ENCODE results near the gene UQCRQ. TPM values are rescaled to one million over a fixed set of nuclear protein-coding genes. Genes with fewer than 3 reads are reported as not detected.
"Not testable (repeated sequence)": the region's sequence is repeated elsewhere in the genome, so short reads cannot be mapped to it uniquely, and the experiment has no call there.

The UQCRQ gene
- total and polyA plus RNA-seq, 3 experiments from 2014 or later, result 595 to 663 (median 615) TPM

DNA sequence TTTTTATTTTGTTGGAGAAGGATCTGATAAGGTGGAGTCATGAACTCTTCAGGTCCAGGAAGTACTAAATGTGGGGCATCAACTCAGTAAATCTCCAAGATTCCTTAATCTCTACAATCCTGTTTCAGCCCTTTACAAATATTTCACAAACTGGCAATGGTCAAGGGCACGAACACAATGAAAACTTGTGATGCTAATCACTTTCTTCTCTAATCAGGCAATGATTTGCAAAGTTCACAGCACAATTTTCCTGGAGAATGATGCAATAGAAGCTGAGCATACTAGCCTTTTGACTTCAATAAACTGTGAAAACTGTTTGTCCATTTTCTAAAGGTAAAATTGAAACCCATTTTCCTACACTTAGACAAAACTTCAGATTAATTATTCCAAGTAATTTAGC is 17.1 kb upstream of the UQCRQ start:
- Histone ChIP-seq H3K9me3 (ENCODE audit: low read length) (no peaks in the 10 kb centered on the region), H3K4me1 (ENCODE audit: insufficient read depth, low read length) (no peaks in the 10 kb centered on the region), H3K27me3 (ENCODE audit: insufficient read depth, low read length, poor library complexity, severe bottlenecking) (no peaks in the 10 kb centered on the region), H3K4me3 (ENCODE audit: low read length) (no peak overlapping the region), H3K36me3 (ENCODE audit: insufficient read depth, low read length) (no peaks in the 10 kb centered on the region), H3K27ac (ENCODE audit: low read depth, low read length) (no peak overlapping the region)
- CTCF ChIA-PET, result no interaction called here
- H3K4me3 Mint-ChIP-seq, result no peak overlapping the region
- H3K4me1 Mint-ChIP-seq, result no peaks in the 10 kb centered on the region
- no peak for DNase-seq
- H3K9me3 Mint-ChIP-seq, result no peaks in the 10 kb centered on the region
- no peak overlapping the region for H3K27ac Mint-ChIP-seq
- POLR2A ChIA-PET, result no interaction called here
- peaks cover 2 to 3% of the 10 kb centered on the region in 2 donors for H3K27me3 Mint-ChIP-seq
- no peaks in the 10 kb centered on the region for H3K36me3 Mint-ChIP-seq

GRCh38 chr5:132850066-132850465 is 16.4 kb upstream of the UQCRQ start:
- ChIA-PET CTCF (no interaction called here), POLR2A (no interaction called here)
- Mint-ChIP-seq H3K4me1 (no peaks in the 10 kb centered on the region), H3K36me3 (no peaks in the 10 kb centered on the region), H3K9me3 (no peaks in the 10 kb centered on the region), H3K4me3 (no peak overlapping the region), H3K27me3 (peaks cover 2 to 3% of the 10 kb centered on the region in 2 donors), H3K27ac (no peak overlapping the region)
- Histone ChIP-seq H3K4me1 (ENCODE audit: insufficient read depth, low read length) (no peaks in the 10 kb centered on the region), H3K4me3 (ENCODE audit: low read length) (no peak overlapping the region), H3K36me3 (ENCODE audit: insufficient read depth, low read length) (no peaks in the 10 kb centered on the region), H3K27ac (ENCODE audit: low read depth, low read length) (no peak overlapping the region), H3K27me3 (ENCODE audit: insufficient read depth, low read length, poor library complexity, severe bottlenecking) (no peaks in the 10 kb centered on the region), H3K9me3 (ENCODE audit: low read length) (no peaks in the 10 kb centered on the region)
- no peak for DNase-seq

GRCh38 chr5:132853323-132853722 is 13.1 kb upstream of the UQCRQ start:
- H3K9me3 ChIP-seq (ENCODE audit: low read length), result no peaks in the 10 kb centered on the region
- H3K4me1 ChIP-seq (ENCODE audit: insufficient read depth, low read length), result no peaks in the 10 kb centered on the region
- CTCF ChIA-PET, result no interaction called here
- Mint-ChIP-seq H3K4me1 (no peaks in the 10 kb centered on the region), H3K9me3 (no peaks in the 10 kb centered on the region), H3K27ac (no peak overlapping the region), H3K36me3 (peaks cover 0 to 4% (median 0%) of the 10 kb centered on the region in 3 donors), H3K4me3 (no peak overlapping the region), H3K27me3 (peaks cover 0 to 12% of the 10 kb centered on the region in 2 donors)
- no peak overlapping the region for H3K4me3 ChIP-seq (ENCODE audit: low read length)
- POLR2A ChIA-PET, result no interaction called here
- H3K27me3 ChIP-seq (ENCODE audit: insufficient read depth, low read length, poor library complexity, severe bottlenecking), result no peaks in the 10 kb centered on the region
- DNase-seq, result no peak
- no peak overlapping the region for H3K27ac ChIP-seq (ENCODE audit: low read depth, low read length)
- H3K36me3 ChIP-seq (ENCODE audit: insufficient read depth, low read length), result no peaks in the 10 kb centered on the region

DNA sequence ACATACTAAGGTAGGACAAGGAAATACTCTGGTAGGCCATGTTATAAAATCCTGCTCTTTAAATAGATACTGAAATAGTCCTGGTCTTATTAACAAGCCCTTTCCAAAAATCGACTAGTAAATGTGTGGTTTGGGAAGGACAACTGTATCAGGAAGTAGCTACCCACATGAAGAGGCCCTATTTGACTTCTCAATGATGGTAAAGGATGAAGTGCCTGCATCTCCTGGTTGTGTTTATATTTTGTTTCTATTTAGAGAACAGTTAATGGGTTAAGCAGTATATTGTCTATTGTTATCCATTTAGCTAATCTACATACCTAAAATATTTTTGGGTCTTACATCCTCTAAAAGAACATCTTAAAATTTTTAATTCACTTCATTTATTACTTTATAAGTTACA is 12.7 kb upstream of the UQCRQ start:
- DNase-seq, result no peak
- no peak overlapping the region for H3K4me3 Mint-ChIP-seq
- Histone ChIP-seq H3K9me3 (ENCODE audit: low read length) (no peaks in the 10 kb centered on the region), H3K4me1 (ENCODE audit: insufficient read depth, low read length) (no peaks in the 10 kb centered on the region), H3K4me3 (ENCODE audit: low read length) (no peak overlapping the region), H3K27ac (ENCODE audit: low read depth, low read length) (no peak overlapping the region), H3K27me3 (ENCODE audit: insufficient read depth, low read length, poor library complexity, severe bottlenecking) (no peaks in the 10 kb centered on the region), H3K36me3 (ENCODE audit: insufficient read depth, low read length) (no peaks in the 10 kb centered on the region)
- H3K36me3 Mint-ChIP-seq, result peaks cover 0 to 4% (median 0%) of the 10 kb centered on the region in 3 donors
- POLR2A ChIA-PET, result no interaction called here
- H3K27ac Mint-ChIP-seq, result no peak overlapping the region
- CTCF ChIA-PET, result interaction anchor here (1.0 kb wide), 1 partner anchor 24 kb away, joined by 3 read pairs; the partner anchor contains the start of gene SHROOM1
- peaks cover under 1 to 12% of the 10 kb centered on the region in 2 donors for H3K27me3 Mint-ChIP-seq
- no peaks in the 10 kb centered on the region for H3K9me3 Mint-ChIP-seq
- no peaks in the 10 kb centered on the region for H3K4me1 Mint-ChIP-seq

- H3K4me1 Mint-ChIP-seq, result no peaks in the 10 kb centered on the region
Observed at GRCh38 chr5:132854301-132854700, 12.1 kb upstream of the UQCRQ start.

DNA sequence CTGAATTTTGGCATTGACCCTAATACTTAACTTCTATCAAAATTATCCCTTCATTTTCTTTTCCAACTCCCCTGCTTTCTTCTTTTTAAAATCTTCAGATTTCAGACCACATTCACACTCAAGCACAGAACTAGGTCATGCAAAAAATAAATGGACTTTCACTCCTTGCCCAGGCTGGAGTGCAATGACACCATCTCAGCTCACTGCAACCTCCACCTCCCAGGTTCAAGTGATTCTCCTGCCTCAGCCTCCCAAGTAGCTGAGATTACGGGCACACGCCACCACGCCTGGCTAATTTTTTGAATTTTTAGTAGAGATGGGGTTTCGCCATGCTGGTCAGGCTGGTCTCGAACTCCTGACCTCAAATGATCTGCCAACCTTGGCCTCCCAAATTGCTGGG is 11.4 kb upstream of the UQCRQ start:
- H3K4me3 ChIP-seq (ENCODE audit: low read length); H3K4me3 Mint-ChIP-seq; H3K9me3 ChIP-seq (ENCODE audit: low read length); DNase-seq; H3K9me3 Mint-ChIP-seq; H3K27ac ChIP-seq (ENCODE audit: low read depth, low read length); H3K36me3 Mint-ChIP-seq; H3K27me3 ChIP-seq (ENCODE audit: insufficient read depth, low read length, poor library complexity, severe bottlenecking); H3K36me3 ChIP-seq (ENCODE audit: insufficient read depth, low read length); H3K4me1 Mint-ChIP-seq; H3K4me1 ChIP-seq (ENCODE audit: insufficient read depth, low read length): not testable (repeated sequence)
- Mint-ChIP-seq H3K27ac (peak overlapping the region in 1 of 8 donors; percentile 79), H3K27me3 (peaks cover 3 to 12% of the 10 kb centered on the region in 2 donors)
- POLR2A ChIA-PET, result interaction anchor here (0.6 kb wide), 1 partner anchor 14 kb away, joined by 3 read pairs; no protein-coding TSS in a partner anchor
- CTCF ChIA-PET, result interaction anchor here (1.0 to 1.8 kb wide), 2 partner anchors 25 to 34 kb away, joined by 3 to 4 read pairs; partner anchors contain the start of gene SHROOM1

More at GRCh38 chr5:132854301-132854700, 12.1 kb upstream of the UQCRQ start:
- peaks cover 3 to 12% of the 10 kb centered on the region in 2 donors for H3K27me3 Mint-ChIP-seq
- H3K9me3 Mint-ChIP-seq, result no peaks in the 10 kb centered on the region
- POLR2A ChIA-PET, result no interaction called here
- H3K4me3 Mint-ChIP-seq, result no peak overlapping the region
- no peak for DNase-seq
- no peaks in the 10 kb centered on the region for H3K4me1 ChIP-seq (ENCODE audit: insufficient read depth, low read length)
- H3K36me3 ChIP-seq (ENCODE audit: insufficient read depth, low read length), result no peaks in the 10 kb centered on the region
- no peak overlapping the region for H3K4me3 ChIP-seq (ENCODE audit: low read length)
- no peaks in the 10 kb centered on the region for H3K9me3 ChIP-seq (ENCODE audit: low read length)
- no peaks in the 10 kb centered on the region for H3K27me3 ChIP-seq (ENCODE audit: insufficient read depth, low read length, poor library complexity, severe bottlenecking)
- H3K27ac ChIP-seq (ENCODE audit: low read depth, low read length), result no peak overlapping the region
- CTCF ChIA-PET, result interaction anchor here (1.0 to 1.8 kb wide), 2 partner anchors 24 to 34 kb away, joined by 3 to 4 read pairs; partner anchors contain the start of gene SHROOM1
- H3K36me3 Mint-ChIP-seq, result peaks cover 0 to 4% (median 0%) of the 10 kb centered on the region in 3 donors
- no peak overlapping the region for H3K27ac Mint-ChIP-seq

- ChIA-PET CTCF (interaction anchor here (1.8 kb wide), 1 partner anchor 35 kb away, joined by 4 read pairs; no protein-coding TSS in a partner anchor), POLR2A (no interaction called here)
Observed at GRCh38 chr5:132856011-132856410, 10.4 kb upstream of the UQCRQ start.

GRCh38 chr5:132859889-132860437 is 6.5 kb upstream of the UQCRQ start:
- DNase-seq, result no peak
- Histone ChIP-seq H3K27me3 (ENCODE audit: insufficient read depth, low read length, poor library complexity, severe bottlenecking) (no peaks in the 10 kb centered on the region), H3K27ac (ENCODE audit: low read depth, low read length) (no peak overlapping the region), H3K4me1 (ENCODE audit: insufficient read depth, low read length) (no peaks in the 10 kb centered on the region), H3K9me3 (ENCODE audit: low read length) (no peaks in the 10 kb centered on the region), H3K4me3 (ENCODE audit: low read length) (no peak overlapping the region), H3K36me3 (ENCODE audit: insufficient read depth, low read length) (no peaks in the 10 kb centered on the region)
- H3K4me3 Mint-ChIP-seq, result no peak overlapping the region
- H3K27me3 Mint-ChIP-seq, result peaks cover 3 to 9% of the 10 kb centered on the region in 2 donors
- POLR2A ChIA-PET, result interaction anchor here (0.5 kb wide), 1 partner anchor 18 kb away, joined by 3 read pairs; no protein-coding TSS in a partner anchor
- H3K27ac Mint-ChIP-seq, result no peak overlapping the region
- H3K36me3 Mint-ChIP-seq, result peaks cover 0 to 4% (median 0%) of the 10 kb centered on the region in 3 donors
- H3K9me3 Mint-ChIP-seq, result no peaks in the 10 kb centered on the region
- CTCF ChIA-PET, result interaction anchor here (0.9 kb wide), 1 partner anchor 30 kb away, joined by 4 read pairs; the partner anchor contains the start of gene SHROOM1
- no peaks in the 10 kb centered on the region for H3K4me1 Mint-ChIP-seq

More at GRCh38 chr5:132856011-132856410, 10.4 kb upstream of the UQCRQ start:
- no peaks in the 10 kb centered on the region for H3K27me3 ChIP-seq (ENCODE audit: insufficient read depth, low read length, poor library complexity, severe bottlenecking)
- H3K4me1 Mint-ChIP-seq, result no peaks in the 10 kb centered on the region
- no peak for DNase-seq
- H3K9me3 ChIP-seq (ENCODE audit: low read length), result no peaks in the 10 kb centered on the region
- no peaks in the 10 kb centered on the region for H3K4me1 ChIP-seq (ENCODE audit: insufficient read depth, low read length)
- H3K9me3 Mint-ChIP-seq, result no peaks in the 10 kb centered on the region
- no peak overlapping the region for H3K4me3 ChIP-seq (ENCODE audit: low read length)
- no peak overlapping the region for H3K27ac ChIP-seq (ENCODE audit: low read depth, low read length)
- no peaks in the 10 kb centered on the region for H3K36me3 ChIP-seq (ENCODE audit: insufficient read depth, low read length)
- H3K36me3 Mint-ChIP-seq, result peaks cover 0 to 4% (median 0%) of the 10 kb centered on the region in 3 donors
- H3K27ac Mint-ChIP-seq, result no peak overlapping the region
- H3K27me3 Mint-ChIP-seq, result peaks cover 3 to 12% of the 10 kb centered on the region in 2 donors
- no peak overlapping the region for H3K4me3 Mint-ChIP-seq

Data from CD8-positive, alpha-beta memory T cell (primary cell).